GM12892 (cell line): ENCODE data around the gene REC114. TPM values are rescaled to one million over a fixed set of nuclear protein-coding genes. Genes with fewer than 3 reads are reported as not detected.
"Not testable (repeated sequence)": the region's sequence is repeated elsewhere in the genome, so short reads cannot be mapped to it uniquely, and the experiment has no call there.

ENCODE experiments used
- DNase-seq: peaks from one replicate; pipeline ENCODE4 v3.0.0; 2011; ENCODE audit not compliant: insufficient read length
- FAIRE-seq: peaks from 2 replicates; lab custom pipeline; 2011; peaks lifted over from hg19 to GRCh38; lab: Jason Lieb, UNC
- POLR2A ChIP-seq: IDR thresholded peaks from 2 replicates; pipeline ENCODE4 v1.6.1; 2011; ENCODE audit warnings: low read depth, low read length, control low read depth
- POLR2AphosphoS5 ChIP-seq: IDR thresholded peaks from 2 replicates; pipeline ENCODE4 v1.6.1; 2011; ENCODE audit warnings: low read depth, low read length, control low read depth
- TAF1 ChIP-seq: IDR thresholded peaks from 2 replicates; pipeline ENCODE4 v1.6.1; 2011; ENCODE audit warnings: low read depth, mild to moderate bottlenecking, control low read depth, low read length, borderline replicate concordance
- polyA plus RNA-seq: library from polyadenylated mRNA; unstranded; fragments of >200 nt; gene quantifications from one replicate; pipeline ENCODE4 v1.2.1, GENCODE V29; 2012; ENCODE audit warnings: missing spikeins, inconsistent platforms; ENCODE audit not compliant: missing spikeins

REC114 gene, protein sequence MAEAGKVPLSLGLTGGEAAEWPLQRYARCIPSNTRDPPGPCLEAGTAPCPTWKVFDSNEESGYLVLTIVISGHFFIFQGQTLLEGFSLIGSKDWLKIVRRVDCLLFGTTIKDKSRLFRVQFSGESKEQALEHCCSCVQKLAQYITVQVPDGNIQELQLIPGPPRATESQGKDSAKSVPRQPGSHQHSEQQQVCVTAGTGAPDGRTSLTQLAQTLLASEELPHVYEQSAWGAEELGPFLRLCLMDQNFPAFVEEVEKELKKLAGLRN
- polyA plus RNA-seq: not detected

DNA sequence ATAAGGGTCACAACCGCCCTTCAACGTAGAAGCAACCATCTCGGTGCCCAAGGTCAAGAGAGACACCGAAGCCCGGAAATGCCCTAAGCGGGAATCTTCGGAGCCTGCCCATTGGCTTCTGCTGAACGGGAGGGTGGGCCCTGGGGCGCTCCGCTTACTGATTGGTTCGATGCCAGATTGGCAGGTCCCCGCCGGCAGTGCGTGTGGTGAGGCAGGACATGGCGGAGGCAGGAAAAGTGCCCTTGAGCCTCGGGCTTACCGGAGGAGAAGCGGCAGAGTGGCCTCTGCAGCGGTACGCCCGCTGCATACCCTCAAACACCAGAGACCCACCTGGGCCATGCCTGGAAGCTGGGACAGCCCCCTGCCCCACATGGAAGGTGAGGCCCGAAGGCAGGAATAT lies at the start of gene REC114:
TSS of gene REC114 (plus strand) at position 197 of the 400 bp plus-strand sequence. CDS start at position 219, 22 bp downstream.
- no peak for FAIRE-seq
- no peak for DNase-seq

GRCh38 chr15:73393336-73393735 lies 49.6 kb upstream of the REC114 start:
- FAIRE-seq: no peak

More for the DNA sequence above, at the start of gene REC114:
- TF ChIP-seq TAF1 (no peak), POLR2AphosphoS5 (no peak), POLR2A (no peak)

GRCh38 chr15:73394782-73395181 lies 48.2 kb upstream of the REC114 start:
- FAIRE-seq (no peak), DNase-seq (no peak)
- TF ChIP-seq POLR2A: no peak
- no peak for TF ChIP-seq TAF1
- TF ChIP-seq POLR2AphosphoS5: no peak

More at GRCh38 chr15:73393336-73393735, 49.6 kb upstream of the REC114 start:
- TF ChIP-seq POLR2A (no peak), TAF1 (no peak), POLR2AphosphoS5 (no peak)
- DNase-seq: no peak

GRCh38 chr15:73395671-73396070 lies 47.3 kb upstream of the REC114 start:
- DNase-seq: no peak
- FAIRE-seq: no peak
- TF ChIP-seq POLR2AphosphoS5 (no peak), TAF1 (no peak), POLR2A (no peak)

DNA sequence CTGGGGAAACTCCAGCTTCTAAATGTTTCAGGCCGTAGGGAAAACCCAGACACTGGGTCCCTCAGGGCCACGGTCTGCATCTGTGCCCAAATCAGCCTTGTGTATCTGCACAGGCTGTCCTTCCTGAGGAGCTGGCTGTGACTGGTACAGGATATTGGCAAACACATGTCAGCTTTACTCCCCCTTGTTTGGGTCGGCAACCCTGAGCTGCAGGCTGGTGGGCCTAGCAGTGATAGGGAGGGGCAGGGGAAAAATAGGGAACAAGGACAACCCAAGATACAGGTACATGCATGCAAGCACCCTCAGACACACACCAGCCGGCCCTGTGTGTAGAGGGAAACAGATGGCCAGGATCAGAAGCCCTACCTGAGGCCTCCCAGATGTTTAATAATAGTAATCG lies 45.5 kb upstream of the REC114 start:
- DNase-seq (no peak), FAIRE-seq (no peak)
- TF ChIP-seq POLR2A: no peak
- TF ChIP-seq POLR2AphosphoS5: no peak
- TF ChIP-seq TAF1: no peak

DNA sequence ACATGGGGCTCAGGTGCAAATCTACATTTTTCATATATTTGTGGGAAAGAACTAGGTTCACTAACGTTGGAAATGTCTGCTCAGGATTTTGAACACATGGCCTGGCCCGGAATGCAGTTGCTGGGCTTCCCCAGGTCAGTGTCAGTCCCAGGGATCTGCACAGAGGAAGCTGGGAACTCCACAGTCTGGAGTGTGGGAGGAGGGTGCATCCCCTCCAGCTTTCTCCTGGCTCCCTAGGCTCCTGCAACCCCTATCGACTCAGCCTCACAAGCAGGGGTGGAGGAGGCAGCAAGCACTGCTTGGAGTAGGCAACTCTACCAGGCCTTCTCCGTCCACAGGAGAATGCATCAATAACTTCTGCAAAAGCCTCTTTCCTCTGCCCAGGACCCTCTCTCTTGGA lies 44.1 kb upstream of the REC114 start:
- no peak for FAIRE-seq
- no peak for TF ChIP-seq POLR2AphosphoS5
- no peak for TF ChIP-seq POLR2A
- TF ChIP-seq TAF1: no peak
- DNase-seq: no peak

GRCh38 chr15:73400222-73400621 lies 42.7 kb upstream of the REC114 start:
- not testable (repeated sequence) for DNase-seq, FAIRE-seq

- TF ChIP-seq POLR2AphosphoS5: no peak
- no peak for FAIRE-seq
- no peak for DNase-seq
These were observed 39.8 kb upstream of the REC114 start for GRCh38 chr15:73403171-73403570.

DNA sequence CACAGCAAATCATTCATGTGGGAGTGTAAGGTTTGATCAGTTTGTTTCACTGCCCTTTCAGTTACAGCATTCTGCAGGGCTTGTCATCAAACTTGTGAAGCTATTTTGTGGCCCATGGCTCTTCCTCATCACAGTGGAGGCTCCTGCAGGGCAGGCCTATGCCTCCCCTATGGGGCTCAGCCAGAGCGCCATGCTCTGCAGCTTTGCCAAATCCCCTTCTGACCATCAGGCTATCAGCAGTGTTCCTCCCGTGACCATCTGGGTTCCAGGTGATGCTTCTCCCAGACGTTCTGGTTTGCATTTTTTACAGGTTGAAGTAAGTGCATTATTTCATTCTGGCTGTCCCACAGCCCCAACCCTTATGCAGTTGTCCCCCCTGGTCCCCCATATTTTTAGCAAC lies 28.1 kb upstream of the REC114 start:
- FAIRE-seq (no peak), DNase-seq (no peak)
- no peak for TF ChIP-seq TAF1

GRCh38 chr15:73424506-73424905 lies 18.5 kb upstream of the REC114 start:
- FAIRE-seq: no peak
- TF ChIP-seq POLR2A: no peak
- TF ChIP-seq TAF1: no peak
- TF ChIP-seq POLR2AphosphoS5: no peak

GRCh38 chr15:73425510-73425909 lies 17.5 kb upstream of the REC114 start:
- FAIRE-seq (no peak), DNase-seq (no peak)
- TF ChIP-seq POLR2AphosphoS5: no peak
- no peak for TF ChIP-seq POLR2A
- TF ChIP-seq TAF1: no peak

More at GRCh38 chr15:73424506-73424905, 18.5 kb upstream of the REC114 start:
- DNase-seq: no peak

GRCh38 chr15:73426323-73426994 lies 16.5 kb upstream of the REC114 start:
- no peak for TF ChIP-seq TAF1
- DNase-seq: no peak
- FAIRE-seq: no peak

- not testable (repeated sequence) for DNase-seq, FAIRE-seq
These were observed 11.6 kb upstream of the REC114 start for GRCh38 chr15:73431329-73431728.
